Kidney glomerular epithelial cell (primary cell): Measurements from ENCODE around the gene GPR156.

Source experiments
- DNase-seq: peaks from one replicate; lab custom pipeline; 2025; lab: John Stamatoyannopoulos, UW

GPR156 gene

DNA sequence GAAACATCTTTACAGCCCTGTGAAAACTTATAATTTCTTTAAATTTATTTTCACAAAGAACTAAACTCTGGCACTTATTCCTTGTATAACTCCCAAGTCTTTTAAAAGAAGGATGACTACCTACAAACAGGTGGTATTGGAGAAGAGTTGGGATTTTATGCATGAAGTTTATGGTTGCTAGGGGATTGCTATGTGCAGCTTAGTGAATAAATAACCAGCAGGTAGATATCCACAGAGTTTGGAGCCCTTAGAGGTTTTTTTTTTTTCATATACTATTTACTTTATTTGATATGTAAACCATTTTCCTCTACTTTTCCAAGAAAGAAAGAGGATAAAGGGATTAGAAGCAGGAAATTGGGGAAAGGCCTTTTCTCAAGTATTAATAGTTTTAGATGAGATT lies 91.5 kb downstream of the GPR156 start:
- DNase-seq: no peak

DNA sequence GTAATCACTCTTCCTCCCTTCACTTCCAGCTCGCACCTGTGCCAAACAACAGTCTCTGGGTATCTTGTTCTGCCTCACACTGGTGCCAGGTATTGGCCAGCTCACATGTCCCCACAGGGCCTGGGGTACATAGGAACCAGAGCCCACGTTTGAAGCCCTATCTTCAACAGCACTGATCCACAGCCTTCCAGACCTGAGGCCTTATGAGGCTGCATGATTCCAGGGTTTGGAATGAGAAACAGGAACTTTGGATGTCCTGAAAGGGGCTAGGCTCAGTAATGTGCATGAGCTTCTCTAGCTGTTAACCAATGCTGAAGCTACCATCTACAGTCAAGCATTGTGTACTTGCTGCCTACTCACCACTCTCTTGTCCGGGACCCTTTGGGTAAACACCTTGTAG lies 92.4 kb downstream of the GPR156 start:
- DNase-seq: no peak

DNA sequence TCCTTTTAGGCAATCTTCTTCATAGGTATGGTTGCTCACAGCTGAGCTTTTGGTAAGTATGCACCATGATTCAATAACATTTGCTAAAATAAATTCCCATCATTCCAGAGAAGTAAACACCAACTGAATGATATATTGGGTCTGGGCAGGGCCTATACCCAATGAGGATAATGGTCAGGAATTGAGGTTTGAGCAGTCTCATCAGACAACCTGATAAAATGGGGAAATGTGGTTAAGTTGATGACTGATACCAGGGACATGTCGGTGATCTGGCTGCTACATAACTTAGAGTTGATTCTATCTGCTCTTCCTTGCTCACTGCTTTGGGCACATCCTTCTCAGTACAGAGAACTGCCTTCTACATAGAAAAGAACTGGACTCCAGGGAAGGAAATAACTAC lies 92.9 kb downstream of the GPR156 start:
- no peak for DNase-seq

DNA sequence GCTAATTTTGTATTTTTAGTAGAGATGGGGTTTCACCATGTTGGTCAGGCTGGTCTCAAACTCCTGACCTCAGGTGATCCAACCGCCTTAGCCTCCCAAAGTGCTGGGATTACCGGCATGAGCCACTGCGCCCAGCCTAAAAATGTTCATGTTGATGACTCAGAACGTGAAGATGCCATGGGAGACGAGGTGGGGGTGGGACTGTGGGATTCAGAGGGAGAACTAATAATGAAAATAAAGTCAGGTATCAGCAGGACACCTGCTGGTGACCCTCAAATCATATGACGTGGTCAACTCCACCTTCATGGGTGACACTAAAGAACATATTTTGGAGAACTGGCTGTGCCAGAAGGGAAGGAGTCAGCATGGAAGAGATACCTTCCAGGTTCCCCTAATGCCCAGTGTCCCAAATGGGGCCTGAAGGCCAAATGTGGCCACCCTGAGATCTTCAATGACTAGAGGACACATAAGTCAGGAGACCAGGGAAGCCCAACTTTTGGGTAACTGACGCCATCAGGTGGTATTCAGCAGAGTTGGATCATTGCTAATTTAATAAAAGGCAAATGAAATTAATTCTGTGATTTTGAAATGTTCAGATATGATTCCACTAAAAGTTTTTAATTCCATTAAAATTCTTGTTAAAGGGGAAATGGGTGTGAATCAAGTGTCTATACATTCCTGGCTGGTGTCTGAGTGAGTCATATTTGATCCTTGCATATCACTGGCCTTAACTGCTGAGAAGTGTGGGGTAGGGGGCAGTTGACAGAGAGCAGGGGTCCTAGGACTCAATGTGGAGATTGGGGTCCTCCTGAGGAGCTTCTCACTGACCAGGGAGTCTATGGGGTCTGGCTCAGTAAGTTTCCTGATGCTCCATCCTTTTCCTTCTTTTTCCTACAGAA lies 102.2 kb downstream of the GPR156 start:
- DNase-seq: no peak

DNA sequence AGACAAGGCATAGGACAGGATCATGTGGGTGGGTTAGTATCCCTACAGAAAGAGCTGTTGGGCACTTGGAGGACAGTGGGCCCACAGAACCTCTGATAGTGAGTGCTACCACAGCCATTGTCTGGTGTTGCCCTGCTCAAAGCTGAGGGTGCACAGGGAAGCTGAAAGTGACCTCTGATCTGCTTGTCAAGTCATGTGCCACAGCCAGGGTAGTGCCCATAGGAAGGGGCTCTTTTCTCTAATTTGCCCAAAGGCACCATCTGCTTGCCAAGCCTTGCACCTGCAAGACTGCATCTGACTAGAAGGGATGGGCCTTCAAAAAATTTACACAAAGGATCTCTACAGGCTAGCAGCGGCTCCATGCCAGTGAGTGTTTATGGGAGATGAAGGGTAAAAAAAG lies 103.4 kb downstream of the GPR156 start:
- DNase-seq: no peak

DNA sequence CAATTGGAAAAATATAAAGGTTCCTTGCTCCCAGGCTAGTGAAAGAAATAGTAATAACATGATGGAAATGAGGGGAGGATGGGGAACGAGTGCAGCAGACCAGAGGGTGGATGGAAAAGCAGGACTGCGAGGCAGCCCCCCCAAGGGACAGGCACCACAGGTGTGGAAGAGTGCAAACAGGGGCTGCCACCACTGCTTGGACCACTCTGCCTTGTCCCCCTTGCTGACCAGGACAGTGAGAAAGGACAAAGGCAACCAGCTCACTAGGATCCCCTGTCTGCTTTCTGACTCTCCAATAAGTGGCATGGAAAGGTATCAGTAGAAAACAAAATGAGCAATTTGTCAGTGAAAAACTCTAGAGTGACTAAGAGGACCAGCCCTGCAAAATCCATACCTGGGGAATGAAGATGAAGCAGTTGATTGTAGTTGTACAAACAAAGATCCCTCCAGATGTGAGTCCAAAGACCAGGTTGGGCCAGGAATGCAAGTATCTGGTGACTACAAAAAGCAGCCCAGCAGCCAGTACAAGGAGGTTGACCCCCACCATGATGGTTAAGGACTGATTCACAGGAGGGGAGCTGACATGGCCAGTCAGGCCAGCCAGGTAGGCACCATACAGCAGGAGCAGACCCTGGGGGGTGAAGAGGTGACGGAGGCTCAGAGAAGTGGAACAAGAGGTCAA lies 104.2 kb downstream of the GPR156 start:
- DNase-seq: no peak

DNA sequence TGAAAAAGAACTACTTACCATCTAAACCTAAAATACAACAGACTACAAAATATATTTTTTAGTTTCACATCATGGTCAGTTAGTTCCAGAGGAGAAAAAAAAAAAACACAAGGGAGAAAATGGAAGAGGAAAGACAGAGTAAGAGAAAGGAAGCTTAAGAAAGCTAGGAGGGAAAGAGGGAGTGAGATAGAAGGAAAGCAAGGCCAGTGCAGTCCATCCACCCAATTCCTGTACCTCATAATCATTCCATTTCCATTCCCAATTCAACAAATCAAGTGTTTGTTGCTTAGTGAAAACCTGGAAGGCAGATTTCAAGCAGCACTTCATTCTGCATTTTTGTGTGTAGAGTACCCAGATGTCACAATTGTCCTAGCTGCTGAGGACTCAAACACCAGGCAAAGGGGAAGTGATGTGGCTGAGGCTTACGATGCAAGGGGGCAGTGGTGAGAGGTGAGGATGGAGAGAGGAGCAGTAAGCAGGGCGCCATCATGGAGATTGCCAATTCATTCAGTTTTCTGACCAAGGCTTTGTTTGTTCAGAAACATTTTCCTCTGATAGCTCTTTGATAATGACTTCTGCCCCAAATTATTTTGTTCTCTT lies 107.2 kb downstream of the GPR156 start:
- DNase-seq: no peak

DNA sequence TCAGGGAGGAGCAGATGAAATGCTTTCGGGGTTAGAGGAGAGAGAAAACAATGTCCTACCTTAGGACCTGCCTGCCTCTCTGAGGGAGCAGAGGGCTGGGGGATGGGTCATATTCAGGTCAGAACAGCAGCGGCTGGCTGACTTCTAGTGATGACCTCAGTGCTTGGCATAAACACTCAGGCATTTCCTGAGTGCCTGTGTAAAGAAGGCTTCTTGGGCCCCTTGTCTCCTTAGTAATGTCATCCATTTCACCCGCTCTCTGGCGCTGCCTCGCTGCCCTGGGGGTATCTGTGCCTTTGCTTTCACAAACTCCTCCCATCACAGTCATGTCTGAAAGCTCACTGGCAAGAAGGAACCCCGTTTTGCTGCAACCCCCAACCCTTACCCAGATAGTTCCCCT lies 107.9 kb downstream of the GPR156 start:
- DNase-seq: peak; percentile 65

DNA sequence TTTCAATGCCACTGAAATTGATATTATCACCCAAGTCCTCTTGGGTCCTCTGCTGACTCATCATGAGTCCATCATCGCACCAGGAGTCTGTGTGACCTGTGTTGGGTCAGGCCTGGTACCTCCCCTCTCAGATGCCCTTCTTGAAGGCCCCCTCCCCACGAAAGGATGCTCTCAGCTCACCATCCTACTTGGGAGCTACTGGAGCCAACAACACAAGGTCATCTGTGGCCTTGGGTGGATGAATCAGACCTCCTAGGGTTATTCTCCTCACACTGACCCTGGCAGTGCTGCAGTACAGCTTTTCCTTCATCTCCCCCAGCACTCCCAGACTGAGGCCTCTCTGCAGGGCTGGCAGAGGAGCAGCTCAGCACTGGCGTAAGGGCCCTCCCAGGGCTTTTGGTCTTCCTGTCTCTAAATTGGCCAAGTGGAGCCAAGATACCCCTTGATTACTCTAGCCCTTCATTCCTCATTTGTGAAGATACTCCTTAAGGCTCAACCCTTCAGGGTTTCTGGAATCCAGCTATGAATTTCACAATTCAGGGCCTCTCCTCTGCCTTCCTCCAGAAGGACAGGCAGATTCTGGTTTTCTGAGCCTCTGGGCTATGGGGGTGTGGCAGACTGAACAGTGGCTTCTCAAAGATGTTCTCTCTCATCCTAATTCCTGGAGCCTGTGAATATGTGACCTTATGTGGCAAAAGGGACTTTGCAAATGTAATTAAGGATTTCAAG lies 110.0 kb downstream of the GPR156 start:
- no peak for DNase-seq

DNA sequence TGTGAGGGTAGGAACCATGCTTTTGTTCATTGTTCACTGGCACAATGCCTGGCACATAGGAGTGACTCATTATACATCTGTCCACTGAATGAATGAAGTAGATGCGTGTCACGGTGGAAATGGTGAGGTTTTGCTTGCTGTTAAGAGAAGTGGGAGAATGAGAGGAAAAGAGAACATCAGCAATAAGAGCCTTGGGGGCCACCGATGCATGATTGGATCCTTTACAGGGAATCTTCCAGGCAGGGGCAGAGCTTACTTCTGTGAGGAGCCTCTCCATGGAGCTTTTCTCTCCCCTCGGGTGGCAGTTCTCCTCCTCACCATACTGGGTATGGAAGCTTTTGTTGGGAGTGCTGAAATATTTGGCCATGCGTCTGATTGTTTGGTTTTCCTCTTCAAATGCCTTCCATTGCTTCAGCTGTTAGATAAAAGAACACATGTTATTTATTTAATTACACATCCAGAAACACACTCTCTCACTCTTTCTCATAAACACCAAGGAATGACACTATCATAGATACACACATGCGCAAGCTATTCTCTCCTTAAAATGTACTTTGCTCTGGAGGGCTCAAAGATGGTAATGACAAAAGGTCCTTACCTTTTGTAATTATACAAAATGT lies 111.9 kb downstream of the GPR156 start:
- DNase-seq: no peak

DNA sequence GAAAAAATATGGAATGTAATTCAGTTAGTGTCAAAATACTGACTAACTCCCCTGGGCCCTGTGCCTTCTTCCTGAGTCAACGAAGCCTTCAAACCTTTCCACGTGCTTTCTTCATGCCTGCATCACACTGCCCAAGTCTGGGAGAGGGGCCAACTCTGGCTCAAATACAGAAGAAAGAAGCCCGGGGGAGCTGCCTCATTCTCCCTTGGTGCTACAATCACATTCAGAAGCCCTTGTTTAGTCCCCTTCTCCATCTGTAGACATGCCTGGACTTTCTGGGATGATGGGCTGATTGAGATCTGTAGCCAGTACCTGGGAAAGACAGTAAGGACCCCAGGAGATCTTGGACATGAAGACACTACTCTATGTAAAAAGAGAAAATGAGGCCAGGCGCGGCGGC lies 113.0 kb downstream of the GPR156 start:
- DNase-seq: peak; percentile 18

DNA sequence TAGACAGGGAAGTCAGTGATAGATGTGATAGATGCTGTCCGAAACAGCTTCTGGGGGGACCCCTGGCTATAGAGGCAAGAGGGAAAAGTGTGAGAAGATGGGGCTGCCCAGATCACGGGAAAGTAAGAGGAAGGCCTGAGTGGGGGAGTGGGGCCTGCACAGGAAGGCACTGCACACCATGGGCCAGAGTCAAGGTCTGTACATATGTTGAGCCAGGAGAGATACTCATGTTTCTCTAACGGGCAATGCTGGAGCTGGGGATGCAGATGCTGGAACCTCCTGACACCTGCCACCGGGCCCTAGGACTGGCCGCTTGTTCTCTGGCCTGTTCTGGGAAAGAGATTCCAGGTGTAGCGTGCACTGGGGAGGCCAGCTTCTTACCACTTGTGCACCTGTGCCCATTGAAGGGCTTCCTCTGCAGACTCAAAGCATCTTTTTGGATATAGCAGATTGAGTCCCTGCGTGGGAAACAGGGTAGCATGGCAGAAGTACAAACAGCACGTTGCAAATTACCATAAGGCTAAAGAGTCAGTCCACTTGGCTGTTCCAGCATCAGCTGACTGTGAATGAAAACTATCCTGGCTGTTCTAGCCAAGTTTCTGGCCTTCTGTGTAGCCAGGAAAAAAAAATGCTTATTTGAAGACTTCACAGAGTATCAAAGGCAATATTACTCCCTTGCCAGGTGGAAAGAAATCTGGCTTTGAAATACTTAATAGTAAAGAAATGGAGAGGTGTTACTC lies 113.7 kb downstream of the GPR156 start:
- no peak for DNase-seq

DNA sequence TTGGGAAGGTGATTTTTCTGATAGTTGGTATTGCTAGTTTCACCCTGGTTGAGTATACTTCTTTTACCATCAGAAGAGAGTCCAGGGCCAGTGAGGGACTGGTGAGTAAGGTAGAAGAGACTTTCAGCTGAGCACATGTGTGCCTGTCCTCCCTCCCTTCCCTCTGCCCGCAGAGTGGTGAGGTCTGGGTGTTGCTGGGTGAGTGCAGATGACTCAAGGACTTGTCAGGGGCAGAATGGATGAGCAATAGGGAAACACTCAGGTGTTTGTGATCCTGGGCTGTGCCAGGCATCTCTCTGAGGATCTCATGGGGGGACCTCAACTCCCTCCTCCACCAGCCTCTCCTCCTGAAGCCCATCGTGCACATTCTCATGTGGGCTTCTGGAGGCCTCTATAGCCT lies 114.8 kb downstream of the GPR156 start:
- DNase-seq: peak; percentile 77

DNA sequence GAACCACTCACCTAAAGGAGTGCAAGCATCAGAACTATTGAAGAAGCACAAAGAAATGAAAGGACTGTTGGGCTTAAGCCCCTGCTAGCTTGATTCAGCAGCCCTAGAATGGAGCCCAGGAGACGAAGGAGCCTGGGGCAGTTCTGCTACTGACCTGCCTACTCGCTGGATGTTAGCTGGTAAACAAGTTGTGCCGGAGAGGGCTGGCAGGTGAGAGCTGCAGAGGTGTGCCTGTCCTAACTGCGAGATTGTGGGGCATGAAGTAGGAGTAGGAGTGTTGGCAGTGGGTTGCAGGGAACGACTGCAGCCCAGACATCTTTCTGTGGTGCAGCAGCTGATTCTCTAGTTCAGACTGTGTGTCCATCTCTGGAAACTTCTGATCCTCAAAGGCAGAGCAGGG lies 115.6 kb downstream of the GPR156 start:
- no peak for DNase-seq

DNA sequence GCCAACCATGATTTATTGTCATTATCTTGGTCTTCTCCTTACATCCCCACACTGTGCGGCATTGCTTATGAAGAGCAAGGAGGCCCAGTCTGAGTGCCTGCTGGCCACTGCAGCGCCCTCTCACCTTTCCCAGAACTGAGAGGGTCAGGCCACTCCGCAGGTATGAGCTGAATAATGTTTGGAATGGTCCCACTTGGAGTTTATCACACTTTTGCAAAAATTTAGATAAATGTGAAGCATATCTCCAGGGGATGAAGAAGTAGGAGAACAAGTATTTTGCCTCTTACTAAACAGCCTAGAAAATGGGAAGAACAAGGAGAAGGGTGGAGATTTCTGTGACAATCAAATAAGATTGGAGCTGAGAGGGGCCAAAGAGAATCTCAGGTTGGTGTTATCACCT lies 116.4 kb downstream of the GPR156 start:
- no peak for DNase-seq

DNA sequence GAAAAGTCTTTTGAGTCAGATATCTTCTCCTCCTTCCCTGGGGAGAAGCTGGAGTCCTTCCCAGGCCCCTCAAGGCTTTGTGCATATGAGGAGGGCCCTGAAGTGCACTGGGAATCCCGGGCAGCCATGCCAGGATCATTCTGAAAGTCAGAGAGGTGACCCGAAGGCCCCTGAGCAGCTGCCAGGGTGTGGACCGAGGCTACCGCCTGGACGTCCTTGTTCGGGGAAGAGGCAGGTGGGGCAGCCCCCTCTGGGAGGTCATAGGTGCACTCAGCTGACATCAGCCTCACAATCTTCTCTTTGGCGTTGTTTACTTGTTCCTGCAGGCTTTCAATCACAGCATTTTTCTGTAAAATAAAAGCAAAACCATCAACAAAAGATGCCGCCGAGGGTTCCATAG lies 117.0 kb downstream of the GPR156 start:
- DNase-seq: no peak

DNA sequence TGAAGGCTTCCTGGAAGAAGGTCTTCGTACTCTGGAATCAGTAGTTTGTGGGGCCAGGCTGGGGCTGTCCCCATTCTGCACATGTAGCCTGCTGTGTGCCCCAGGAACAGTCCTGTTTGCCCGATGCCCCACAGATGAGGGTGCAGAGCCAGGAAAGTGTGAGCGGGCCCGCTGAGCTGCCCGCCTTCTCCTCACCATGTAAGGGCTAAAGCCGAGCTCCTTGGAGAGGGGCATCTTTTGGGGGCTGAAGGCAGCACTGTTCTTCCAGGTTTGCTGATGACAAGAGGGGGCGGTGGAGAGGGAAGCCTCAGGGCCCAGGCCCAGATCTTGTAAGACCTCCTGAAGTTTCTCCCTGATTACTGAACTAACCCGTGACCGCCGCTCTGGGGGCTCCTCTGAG lies 117.5 kb downstream of the GPR156 start:
- DNase-seq: no peak

DNA sequence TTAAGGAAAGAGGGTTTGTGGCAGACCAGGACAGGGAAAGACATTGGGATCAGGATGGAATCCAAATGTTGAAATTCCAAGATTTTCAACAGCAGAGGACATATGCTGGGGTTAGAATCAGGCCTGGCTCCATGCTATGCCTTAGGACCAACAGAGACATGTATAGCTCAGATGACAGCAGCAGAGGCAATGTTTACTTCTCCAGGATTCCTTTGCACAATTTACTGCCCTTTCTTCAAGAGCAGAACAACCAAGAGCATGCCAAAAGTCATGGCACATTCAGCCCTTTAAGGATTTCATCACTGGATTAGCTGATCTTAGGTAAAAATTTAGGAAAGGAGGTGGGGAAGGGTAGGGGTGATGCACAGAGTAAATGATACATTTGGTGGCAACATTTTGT lies 121.2 kb downstream of the GPR156 start:
- DNase-seq: no peak

DNA sequence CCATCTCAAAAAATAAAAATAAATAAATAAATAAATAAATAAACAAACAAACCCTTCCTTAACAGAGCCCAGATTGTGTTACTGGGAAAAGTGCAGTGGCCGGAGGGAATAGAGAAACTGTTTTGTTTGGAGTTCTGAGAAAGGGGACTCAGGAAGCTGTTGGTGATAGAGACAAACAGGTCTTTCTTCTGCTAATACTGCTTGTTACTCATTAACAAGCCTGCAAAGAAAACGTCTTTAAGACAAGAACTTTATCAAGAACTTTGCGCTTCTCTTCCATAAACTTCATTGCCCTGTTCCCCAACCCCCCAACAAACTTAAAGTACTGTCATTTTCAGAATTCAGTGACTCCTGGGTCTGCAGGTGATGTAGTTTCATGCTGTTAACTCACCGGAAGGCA lies 122.0 kb downstream of the GPR156 start:
- DNase-seq: no peak

DNA sequence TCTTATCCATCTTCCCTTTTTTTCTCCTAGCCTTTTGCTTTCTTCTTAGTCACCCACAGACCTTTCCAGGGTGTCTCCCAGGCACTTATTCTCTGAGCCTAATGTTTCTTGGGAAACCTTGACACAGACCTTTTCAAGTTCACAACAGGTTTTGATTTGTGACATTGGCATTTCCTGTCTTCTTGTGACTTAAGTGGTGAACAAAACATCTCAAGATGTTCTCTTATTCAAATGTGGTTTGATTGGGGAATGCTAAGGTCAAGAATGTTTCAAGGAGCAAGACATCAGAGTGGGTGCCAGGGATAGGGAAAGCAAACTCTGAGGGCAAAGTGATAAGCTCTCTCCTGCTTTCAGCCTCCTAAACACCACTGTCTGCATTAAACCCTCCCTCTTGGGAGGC lies 122.6 kb downstream of the GPR156 start:
- DNase-seq: no peak

DNA sequence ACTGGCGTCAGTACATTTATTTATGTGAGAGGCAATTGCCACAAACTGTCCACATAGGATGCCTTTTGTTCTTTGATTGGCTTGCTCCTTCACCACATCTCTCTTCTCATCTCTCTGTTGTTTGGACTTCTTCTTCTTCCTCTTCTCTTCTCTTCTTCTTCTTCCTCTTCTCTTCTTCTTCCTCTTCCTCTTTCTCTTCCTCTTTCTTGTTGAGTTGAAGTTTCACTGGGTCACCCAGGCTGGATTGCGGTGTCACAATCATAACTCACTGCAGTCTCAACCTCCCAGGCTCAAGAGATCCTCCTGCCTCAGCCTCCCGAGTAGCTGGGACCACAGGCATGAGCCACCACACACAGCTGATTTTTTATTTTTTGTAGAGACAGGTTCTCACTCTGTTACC lies 123.1 kb downstream of the GPR156 start:
- no peak for DNase-seq
